Peyer's patch (tissue), 4 donors: ENCODE results near the gene UPK1A.

Experiments used
- POLR2A ChIP-seq, 2 donors: fragments of 450-650 bp; IDR thresholded peaks; one replicate each; pipeline ENCODE4 v1.5.1; 2017; ENCODE audit warnings: antibody characterized with exemption in 2 of 2, mild to moderate bottlenecking in 2 of 2, moderate library complexity in 2 of 2
- TF ChIP-seq, protein P1 (sequence below), 6 experiments: fragments of 450-650 bp in 4 of 6; fragments of 200-600 bp in 2 of 6; sonication (generic) in 1 of 6; IDR thresholded peaks; one replicate each; pipeline ENCODE4 v1.5.1; 2017 to 2019; ENCODE audit warnings: antibody characterized with exemption in 6 of 6, mild to moderate bottlenecking in 3 of 6, moderate library complexity in 1 of 6

DNA sequence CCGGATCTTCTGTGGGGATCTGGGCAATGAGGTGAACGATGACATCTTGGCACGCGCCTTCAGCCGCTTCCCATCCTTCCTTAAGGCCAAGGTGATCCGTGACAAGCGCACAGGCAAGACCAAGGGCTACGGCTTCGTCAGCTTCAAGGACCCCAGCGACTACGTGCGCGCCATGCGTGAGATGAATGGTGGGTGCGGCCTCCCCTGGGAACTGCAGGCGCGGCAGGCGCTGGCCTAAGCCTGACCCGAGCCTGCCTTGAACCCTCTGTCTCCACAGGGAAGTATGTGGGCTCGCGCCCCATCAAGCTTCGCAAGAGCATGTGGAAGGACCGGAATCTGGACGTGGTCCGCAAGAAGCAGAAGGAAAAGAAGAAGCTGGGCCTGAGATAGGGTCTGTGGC lies 29.2 kb upstream of the UPK1A start:
- TF ChIP-seq, protein P1, sequence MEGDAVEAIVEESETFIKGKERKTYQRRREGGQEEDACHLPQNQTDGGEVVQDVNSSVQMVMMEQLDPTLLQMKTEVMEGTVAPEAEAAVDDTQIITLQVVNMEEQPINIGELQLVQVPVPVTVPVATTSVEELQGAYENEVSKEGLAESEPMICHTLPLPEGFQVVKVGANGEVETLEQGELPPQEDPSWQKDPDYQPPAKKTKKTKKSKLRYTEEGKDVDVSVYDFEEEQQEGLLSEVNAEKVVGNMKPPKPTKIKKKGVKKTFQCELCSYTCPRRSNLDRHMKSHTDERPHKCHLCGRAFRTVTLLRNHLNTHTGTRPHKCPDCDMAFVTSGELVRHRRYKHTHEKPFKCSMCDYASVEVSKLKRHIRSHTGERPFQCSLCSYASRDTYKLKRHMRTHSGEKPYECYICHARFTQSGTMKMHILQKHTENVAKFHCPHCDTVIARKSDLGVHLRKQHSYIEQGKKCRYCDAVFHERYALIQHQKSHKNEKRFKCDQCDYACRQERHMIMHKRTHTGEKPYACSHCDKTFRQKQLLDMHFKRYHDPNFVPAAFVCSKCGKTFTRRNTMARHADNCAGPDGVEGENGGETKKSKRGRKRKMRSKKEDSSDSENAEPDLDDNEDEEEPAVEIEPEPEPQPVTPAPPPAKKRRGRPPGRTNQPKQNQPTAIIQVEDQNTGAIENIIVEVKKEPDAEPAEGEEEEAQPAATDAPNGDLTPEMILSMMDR (IDR thresholded peaks at IDR 0.05), result no peak
- no peak for TF ChIP-seq POLR2A (IDR thresholded peaks at IDR 0.05)
